Effector CD8-positive, alpha-beta T cell (primary cell): ENCODE data around the gene SLC25A43.
"Not testable (repeated sequence)": the region's sequence is repeated elsewhere in the genome, so short reads cannot be mapped to it uniquely, and the experiment has no call there.

Source experiments
- DNase-seq: peaks from one replicate; lab custom pipeline; 2025; lab: John Stamatoyannopoulos, UW

The SLC25A43 gene

DNA sequence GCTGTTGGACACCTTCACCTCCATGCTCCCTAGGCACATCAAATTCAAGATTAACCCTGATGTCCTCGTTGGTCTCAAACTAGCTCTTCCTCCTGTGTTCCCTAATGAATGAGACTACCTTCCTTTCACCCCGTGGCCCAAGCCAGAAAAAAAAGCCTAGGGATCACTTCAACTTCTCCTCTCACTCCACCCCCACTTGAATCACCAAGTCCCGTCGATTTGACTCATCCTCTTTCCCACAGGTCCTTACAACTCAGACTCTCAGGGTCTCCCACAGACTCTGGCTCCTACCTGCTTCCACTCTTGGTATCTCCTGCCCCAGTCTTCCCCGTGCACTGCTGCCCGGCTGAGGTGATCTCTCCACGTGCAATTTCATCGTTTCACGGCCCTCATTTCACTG is 8.5 kb downstream of the SLC25A43 start:
- no peak for DNase-seq

GRCh38 chrX:119410027-119410819 is 11.1 kb downstream of the SLC25A43 start:
- DNase-seq, result no peak

- no peak for DNase-seq
These were observed 11.7 kb downstream of the SLC25A43 start for GRCh38 chrX:119410854-119411253.

DNA sequence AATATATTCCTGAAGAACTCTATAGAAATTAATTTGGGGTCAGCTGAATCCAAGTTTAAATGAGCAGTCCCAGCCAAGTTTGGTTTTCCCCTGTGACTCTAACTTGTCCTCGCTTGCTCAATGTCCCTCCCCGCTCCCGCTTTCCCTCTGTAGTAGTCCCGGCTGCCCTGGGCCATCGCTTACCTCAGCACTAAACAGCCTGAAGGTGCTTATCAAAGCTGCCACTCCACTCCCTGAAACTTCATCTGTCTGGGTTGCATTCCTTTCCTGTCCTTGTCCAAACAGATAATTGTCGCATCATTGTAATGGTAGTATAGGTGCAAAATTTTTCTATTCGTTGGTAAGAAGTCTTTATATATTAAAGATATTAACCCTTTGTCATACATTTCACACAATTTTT is 12.8 kb downstream of the SLC25A43 start:
- no peak for DNase-seq

GRCh38 chrX:119417376-119417775 is 18.2 kb downstream of the SLC25A43 start:
- no peak for DNase-seq

DNA sequence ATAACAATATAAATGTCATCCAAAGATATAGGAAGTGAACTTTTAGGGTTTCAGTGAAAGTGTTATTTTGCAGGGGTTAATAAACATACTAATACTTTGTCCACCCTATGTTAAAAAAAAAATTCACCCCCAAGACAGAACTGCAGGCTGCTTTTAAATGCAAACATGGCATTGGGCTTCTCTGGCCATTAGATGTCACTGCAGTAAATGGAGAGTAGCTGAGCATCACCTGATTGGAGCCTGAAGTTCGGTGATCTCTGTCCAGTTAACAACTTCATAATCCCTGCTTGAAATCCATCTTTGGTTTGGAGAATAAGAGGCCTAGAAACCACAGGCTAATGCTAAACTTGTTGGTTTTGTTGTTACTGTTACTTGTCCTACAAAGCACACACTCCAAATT is 18.7 kb downstream of the SLC25A43 start:
- no peak for DNase-seq

DNA sequence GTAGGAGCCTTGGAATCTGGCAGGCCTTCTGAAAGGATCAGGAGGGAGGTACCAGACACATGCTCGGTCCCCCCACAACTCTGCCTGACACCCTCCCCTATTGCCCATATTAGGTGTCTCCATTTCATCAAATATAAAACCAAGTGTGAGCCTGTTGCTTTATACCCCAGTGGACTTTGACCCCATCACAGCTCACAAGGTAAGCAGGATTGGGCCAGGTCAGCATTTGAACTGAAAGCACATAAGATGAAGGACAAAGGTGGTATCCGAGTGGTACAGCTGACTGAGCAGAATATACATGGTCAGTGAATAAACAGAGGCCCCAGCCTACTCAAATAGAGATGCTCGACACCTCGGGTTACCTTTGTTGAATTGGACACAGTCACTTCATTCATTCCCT is 20.0 kb downstream of the SLC25A43 start:
- DNase-seq, result no peak

GRCh38 chrX:119419898-119420297 is 20.8 kb downstream of the SLC25A43 start:
- no peak for DNase-seq

DNA sequence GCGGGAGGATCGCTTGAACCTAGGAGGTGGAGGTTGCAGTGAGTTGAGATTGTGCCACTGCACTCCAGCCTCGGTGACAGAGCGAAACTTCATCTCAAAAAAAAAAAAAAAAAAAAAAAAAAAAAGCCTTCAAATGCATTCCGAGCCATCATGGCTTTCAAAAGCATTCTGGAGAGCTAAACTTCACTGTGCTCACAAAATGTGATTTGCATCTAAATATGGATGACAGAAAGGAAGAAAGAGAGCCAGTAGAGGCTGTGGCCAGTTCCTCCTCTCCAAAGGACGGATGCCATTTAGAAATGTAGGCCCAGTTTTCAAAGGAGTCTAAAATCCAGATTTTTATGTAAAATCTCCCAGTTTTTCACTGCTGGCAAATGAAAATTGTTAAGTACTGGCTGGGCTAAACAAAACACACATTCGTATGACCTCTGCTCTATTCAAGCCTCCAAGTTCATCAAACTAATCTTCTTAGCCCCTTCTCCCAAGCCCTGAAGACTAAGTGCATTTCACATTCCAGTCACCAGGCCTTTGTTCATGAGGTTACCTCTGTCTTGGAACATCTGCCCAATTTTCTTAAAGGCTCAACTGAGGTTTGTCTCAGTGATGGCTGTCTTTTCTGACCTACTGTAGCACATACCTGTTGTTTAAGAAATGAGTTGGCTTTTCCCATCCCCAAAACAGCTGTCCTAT is 22.0 kb downstream of the SLC25A43 start:
- DNase-seq, result no peak

GRCh38 chrX:119423631-119424030 is 24.5 kb downstream of the SLC25A43 start:
- DNase-seq, result no peak

- DNase-seq, result no peak
These were observed 25.9 kb downstream of the SLC25A43 start for GRCh38 chrX:119424999-119425398.

DNA sequence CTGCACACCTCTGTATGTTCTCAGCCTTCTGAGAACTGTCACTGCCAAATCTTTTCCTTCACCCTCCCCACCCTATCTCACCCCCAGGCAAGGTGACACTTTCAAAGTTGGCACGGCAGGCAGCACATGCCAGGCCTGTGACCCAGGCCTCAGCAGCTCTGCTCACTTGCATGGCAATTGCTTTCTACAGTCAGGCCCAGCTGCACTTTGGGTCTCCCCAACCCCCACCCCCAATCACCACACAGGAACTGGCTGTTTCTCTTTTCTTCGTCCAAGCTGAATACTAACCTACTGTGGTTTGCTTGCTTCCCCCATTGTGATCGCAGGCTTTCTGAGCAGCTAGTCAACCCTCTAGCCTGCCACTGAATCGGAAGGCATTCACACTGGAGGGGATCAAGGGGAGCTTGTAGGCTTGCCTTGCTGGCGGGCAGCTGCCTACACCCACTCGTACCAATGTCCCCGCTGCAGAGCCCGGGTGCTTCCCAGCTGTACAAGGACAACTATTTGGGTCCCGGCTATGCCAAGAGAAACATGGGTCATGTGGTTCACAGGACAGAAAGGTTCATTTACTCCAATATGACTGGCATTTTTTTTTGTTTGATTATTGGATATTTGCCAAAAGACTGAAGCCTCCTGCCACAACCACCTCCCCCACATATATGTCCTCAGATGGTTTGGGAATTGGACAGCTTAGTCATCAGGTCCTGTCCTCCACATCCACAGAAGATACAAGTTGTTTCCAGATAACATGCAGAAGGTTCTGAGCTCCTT is 28.1 kb downstream of the SLC25A43 start:
- DNase-seq, result no peak

DNA sequence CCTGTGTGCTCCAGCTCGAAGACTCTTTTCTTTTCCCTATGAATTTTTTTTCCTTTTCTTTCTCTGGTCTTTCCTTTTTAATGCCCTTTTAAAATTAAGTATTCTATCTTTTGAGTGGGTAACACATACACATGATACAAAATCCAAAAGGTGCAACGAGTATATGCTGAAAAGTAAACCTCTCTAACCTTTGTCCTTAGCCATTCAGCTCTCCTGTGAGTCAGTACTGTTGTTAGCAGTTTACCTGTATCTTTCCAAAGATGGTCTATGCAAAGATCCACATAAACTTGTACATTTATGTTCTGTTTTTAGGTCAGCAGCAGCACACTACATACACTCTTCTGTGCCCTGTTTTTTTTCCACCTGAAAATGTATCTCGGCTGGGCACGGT is 28.7 kb downstream of the SLC25A43 start:
- DNase-seq, result no peak

DNA sequence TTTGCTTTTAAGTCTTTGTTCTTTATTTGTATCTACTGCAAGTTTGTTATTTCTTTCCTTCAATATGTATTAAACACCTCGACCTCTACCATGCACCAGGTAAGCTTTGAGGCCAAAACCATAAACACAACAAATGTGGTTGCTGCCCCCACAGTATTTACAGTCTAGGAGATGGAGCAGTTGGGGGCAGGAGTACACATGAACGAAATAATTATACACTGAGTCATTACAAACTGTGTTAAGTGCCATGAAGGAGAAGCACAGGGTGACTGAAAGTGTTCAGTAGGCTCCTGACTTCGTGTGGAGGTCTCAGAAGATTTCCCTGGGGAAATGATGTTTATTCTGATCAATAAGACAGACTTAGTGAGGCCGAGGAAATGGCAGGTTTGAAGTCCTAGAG is 30.3 kb downstream of the SLC25A43 start:
- no peak for DNase-seq

GRCh38 chrX:119441295-119441694 is 42.2 kb downstream of the SLC25A43 start:
- DNase-seq, result not testable (repeated sequence)

DNA sequence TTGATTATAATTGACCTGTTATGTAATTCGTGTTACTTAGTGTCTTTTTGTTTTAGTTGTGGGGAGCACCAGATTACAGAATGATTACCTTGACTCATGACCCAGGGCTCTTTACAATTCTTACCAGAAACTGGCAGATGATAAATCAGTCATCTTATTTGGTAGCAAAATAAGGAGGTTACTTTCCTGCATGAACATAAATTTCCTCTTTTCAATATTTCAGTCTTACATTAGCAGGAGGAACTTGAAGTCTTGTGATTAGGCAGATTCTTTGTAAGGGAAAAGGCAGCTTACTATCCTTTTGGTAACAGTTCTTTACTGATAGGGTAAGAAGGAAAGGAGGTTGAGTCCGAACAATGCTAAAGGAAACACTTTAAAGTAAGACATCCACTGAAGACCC is 43.1 kb downstream of the SLC25A43 start:
- DNase-seq, result no peak

- no peak for DNase-seq
These were observed 54.1 kb downstream of the SLC25A43 start for GRCh38 chrX:119453202-119453601.

GRCh38 chrX:119455264-119455663 is 56.1 kb downstream of the SLC25A43 start:
- no peak for DNase-seq

DNA sequence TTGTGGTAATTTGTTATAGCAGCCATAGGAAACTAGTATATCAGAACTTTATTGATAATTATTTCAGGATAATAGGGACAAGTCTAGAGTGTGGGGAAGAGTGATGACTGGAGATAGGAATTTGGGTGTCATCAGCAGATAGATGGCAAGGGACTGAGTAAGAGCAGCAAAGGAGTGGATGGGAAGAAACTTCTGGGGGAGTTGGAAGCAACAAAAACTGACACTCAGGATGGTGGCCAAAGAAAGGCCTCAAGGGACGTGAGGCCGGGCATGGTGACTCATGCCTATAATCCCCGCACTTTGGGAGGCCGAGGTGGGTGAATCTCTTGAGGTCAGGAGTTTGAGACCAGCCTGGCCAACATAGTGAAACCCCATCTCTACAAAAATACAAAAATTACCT is 60.0 kb downstream of the SLC25A43 start:
- no peak for DNase-seq

DNA sequence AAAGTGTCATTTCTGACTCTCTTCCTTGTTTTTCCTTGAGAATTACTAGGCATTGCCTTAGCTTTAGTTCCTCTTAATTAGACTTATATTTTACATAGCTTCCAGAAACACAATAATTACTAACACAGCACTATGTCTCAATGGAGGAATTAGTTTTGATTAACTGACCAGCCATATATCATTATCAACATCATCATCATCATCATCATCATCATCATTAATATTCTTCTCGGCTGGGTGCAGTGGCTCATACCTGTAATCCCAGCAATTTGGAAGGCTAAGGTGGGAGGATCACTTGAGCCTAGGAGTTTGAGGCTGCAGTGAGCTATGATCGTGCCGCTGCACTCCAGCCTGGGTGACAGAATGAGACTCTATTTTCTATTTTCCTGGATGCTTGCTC is 66.4 kb downstream of the SLC25A43 start:
- no peak for DNase-seq

GRCh38 chrX:119466970-119467369 is 67.8 kb downstream of the SLC25A43 start:
- no peak for DNase-seq

- DNase-seq, result no peak
These were observed 68.3 kb downstream of the SLC25A43 start for GRCh38 chrX:119467433-119467832.
